H1 (cell line): Measurements from ENCODE around the gene SUPT7L. TPM values are rescaled to one million over a fixed set of nuclear protein-coding genes. Genes with fewer than 3 reads are reported as not detected.

ENCODE experiments used
- CBX8 ChIP-seq: fragments of 300-800, 300-1000 bp; sonication (generic); IDR thresholded peaks from 2 replicates; pipeline ENCODE4 v1.7.1; 2016; ENCODE audit warnings: low read depth, low read length, borderline replicate concordance
- HDAC6 ChIP-seq: IDR thresholded peaks from one replicate; pipeline ENCODE4 v1.7.1; 2012; ENCODE audit warnings: low read depth, mild to moderate bottlenecking, inconsistent platforms, low read length, moderate library complexity
- polyA plus RNA-seq, 7 experiments: library from polyadenylated mRNA; depleted of rRNA in 3 of 7; stranded (reverse) in 5 of 7; unstranded in 2 of 7; fragments of >200 nt in 5 of 7; fragments of 200-250 nt in 2 of 7; gene quantifications; 1 replicate in 5 of 7; 2 replicates in 1 of 7; 4 replicates in 1 of 7; pipeline versions ENCODE4 v1.2.1 to v1.2.3, GENCODE V29; 2011 to 2013; ENCODE audit warnings: missing spikeins in 2 of 7, mixed read lengths in 2 of 7
- total RNA-seq: library from RNA; stranded (reverse); fragmentation: NEBNext Ultra II Directional; extraction: Animal tissue kit (Norgen Biotek cat#: 25700); gene quantifications from 2 replicates; pipeline ENCODE4 v1.2.1, GENCODE V29; 2021

The SUPT7L gene
- total and polyA plus RNA-seq, 2 of the 8 experiments (the other 6 are each of a cell fraction or from before 2014, with no cell fraction given) = 22.2 to 26.6 TPM

- no peak for TF ChIP-seq HDAC6
- no peak for TF ChIP-seq CBX8
These were observed 24.7 kb downstream of the SUPT7L start (continued) for GRCh38 chr2:27638709-27639108.
